ENCODE data around the gene EHF. TPM values are rescaled to one million over a fixed set of nuclear protein-coding genes. Genes with fewer than 3 reads are reported as not detected.

The EHF gene
- total and polyA plus RNA-seq, 3 experiments from 2014 or later, result 0.20 to 0.58 TPM; not detected in 1

DNA sequence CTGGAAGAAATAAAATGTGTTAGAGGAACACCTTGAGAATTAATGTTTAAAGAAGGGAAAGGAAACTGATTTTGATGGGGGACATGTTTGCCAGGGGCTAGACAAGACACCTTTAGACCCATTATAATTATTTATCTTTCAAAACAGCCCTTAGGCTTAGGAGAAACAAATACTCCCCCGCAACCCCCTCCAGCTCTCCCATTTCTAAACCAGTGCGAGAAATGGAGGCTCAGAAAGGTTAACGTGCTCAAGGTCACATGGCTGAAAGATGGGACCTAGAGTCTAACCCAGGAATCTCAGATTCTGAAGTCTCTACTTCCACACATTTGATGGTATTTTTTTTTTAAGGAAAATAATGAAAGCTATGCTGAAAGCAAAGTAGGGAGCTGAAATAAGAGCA, 18.0 kb downstream of the EHF start:
- DNase-seq, result no peak
- Mint-ChIP-seq H3K4me1 (peaks cover 6 to 13% (median 7%) of the 10 kb centered on the region in 3 donors), H3K36me3 (no peaks in the 10 kb centered on the region), H3K27me3 (peaks cover 6 to 8% of the 10 kb centered on the region in 2 donors), H3K27ac (no peak overlapping the region), H3K4me3 (no peak overlapping the region), H3K9me3 (no peaks in the 10 kb centered on the region)
- no peaks in the 10 kb centered on the region for H3K9me3 ChIP-seq (ENCODE audit: low read length)
- H3K27ac ChIP-seq (ENCODE audit: low read depth, low read length), result no peak overlapping the region
- H3K27me3 ChIP-seq (ENCODE audit: insufficient read depth, low read length, poor library complexity, severe bottlenecking), result no peaks in the 10 kb centered on the region
- ChIA-PET POLR2A (no interaction called here), CTCF (no interaction called here)
- H3K4me1 ChIP-seq (ENCODE audit: insufficient read depth, low read length), result peaks cover 9% of the 10 kb centered on the region
- no peaks in the 10 kb centered on the region for H3K36me3 ChIP-seq (ENCODE audit: insufficient read depth, low read length)
- no peak overlapping the region for H3K4me3 ChIP-seq (ENCODE audit: low read length)

DNA sequence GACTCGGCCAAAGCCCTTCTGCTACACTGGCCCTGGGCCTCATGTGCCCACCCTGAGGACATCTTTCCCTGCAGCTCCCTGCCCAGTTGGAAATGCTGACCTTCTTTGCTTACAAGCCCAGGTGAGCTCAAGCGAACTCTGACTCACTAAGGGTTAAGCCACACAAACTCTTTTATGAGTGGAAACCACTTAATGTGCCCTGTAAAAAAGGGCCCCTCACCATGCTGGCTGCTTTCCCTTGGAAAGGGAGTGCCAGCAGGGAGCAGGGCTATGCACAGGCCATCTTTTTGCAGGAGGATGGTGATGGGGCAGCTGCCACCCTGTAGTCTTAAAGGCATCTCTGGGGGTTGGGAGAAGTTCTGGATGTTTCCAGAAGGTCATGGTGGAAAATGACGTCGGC, 18.7 kb downstream of the EHF start:
- Histone ChIP-seq H3K9me3 (ENCODE audit: low read length) (no peaks in the 10 kb centered on the region), H3K27me3 (ENCODE audit: insufficient read depth, low read length, poor library complexity, severe bottlenecking) (no peaks in the 10 kb centered on the region), H3K36me3 (ENCODE audit: insufficient read depth, low read length) (no peaks in the 10 kb centered on the region), H3K27ac (ENCODE audit: low read depth, low read length) (no peak overlapping the region), H3K4me3 (ENCODE audit: low read length) (no peak overlapping the region), H3K4me1 (ENCODE audit: insufficient read depth, low read length) (peaks cover 3% of the 10 kb centered on the region)
- Mint-ChIP-seq H3K4me1 (peaks cover 0 to 7% (median under 1%) of the 10 kb centered on the region in 3 donors), H3K4me3 (no peak overlapping the region), H3K27me3 (peaks cover 6 to 8% of the 10 kb centered on the region in 2 donors), H3K9me3 (no peaks in the 10 kb centered on the region), H3K27ac (no peak overlapping the region), H3K36me3 (no peaks in the 10 kb centered on the region)
- no peak for DNase-seq
- ChIA-PET POLR2A (no interaction called here), CTCF (no interaction called here)

DNA sequence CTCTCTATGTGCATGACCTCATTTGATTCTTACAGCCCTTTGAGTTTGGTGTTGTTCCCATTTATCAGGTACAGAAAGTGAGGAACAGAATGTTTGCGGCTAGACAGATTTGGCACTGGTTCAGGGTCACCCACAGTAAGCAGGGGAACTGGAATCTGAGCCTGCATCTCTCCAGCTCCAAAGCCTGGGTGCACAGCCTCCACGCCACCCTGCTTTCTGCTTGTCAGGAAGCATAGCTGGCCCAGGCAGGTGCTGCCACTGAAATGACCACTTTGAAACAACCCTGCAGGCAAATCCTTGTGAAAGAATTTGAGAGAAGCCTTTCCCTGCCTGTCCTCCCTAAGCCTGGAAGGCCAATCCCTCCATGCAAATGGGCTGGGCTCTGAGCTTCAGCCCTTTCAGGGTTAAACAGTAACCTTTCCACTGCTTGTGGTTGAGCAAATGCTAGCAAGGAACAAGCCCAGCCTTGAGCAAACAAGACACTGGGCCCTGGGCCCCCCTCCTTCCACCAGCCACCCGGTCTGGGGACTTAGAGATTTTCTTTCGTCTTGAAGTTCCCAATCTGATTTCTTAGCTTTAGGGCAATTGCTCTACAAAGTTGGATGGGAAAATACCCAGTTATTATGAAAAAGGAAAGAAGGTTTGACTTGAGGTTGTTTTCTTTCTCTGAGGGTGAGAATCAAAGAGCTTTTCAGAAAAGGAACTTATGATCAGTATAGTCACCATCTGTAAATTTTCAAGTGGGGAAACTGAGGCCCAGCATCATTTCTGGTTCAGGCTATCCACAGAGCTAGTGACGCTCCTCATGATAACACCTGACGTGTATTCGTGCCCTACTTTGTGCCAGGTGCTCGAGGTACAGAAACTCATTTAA, 19.4 kb downstream of the EHF start:
- Mint-ChIP-seq H3K27me3 (peaks cover 8% of the 10 kb centered on the region in 2 donors), H3K4me1 (peaks cover 0 to under 1% (median 0%) of the 10 kb centered on the region in 3 donors), H3K27ac (peak overlapping the region in 1 of 8 donors; percentile 43), H3K36me3 (no peaks in the 10 kb centered on the region), H3K4me3 (no peak overlapping the region), H3K9me3 (no peaks in the 10 kb centered on the region)
- Histone ChIP-seq H3K27me3 (ENCODE audit: insufficient read depth, low read length, poor library complexity, severe bottlenecking) (no peaks in the 10 kb centered on the region), H3K27ac (ENCODE audit: low read depth, low read length) (no peak overlapping the region), H3K4me1 (ENCODE audit: insufficient read depth, low read length) (no peaks in the 10 kb centered on the region), H3K4me3 (ENCODE audit: low read length) (no peak overlapping the region), H3K9me3 (ENCODE audit: low read length) (no peaks in the 10 kb centered on the region), H3K36me3 (ENCODE audit: insufficient read depth, low read length) (no peaks in the 10 kb centered on the region)
- ChIA-PET CTCF (interaction anchor here (1.5 kb wide), 1 partner anchor 10 kb away, joined by 5 read pairs; no protein-coding TSS in a partner anchor), POLR2A (no interaction called here)
- no peak for DNase-seq

DNA sequence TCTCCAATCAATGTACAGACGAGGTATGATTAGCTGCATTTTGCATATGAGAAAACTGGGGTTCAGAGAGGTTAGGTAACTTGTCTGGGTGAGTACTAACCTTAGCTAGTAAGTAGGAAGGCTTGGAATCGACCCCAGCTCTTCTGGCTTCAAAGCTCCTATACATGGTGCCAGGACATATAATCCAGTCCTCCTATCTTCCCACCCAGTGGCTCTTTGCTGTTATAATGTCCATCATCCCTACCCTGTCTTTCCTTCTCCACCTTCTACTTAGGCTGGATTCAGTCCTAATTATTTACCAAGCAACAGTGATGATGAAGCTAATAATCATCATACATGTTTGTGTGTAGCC, 20.0 kb downstream of the EHF start:
- no peak overlapping the region for H3K27ac ChIP-seq (ENCODE audit: low read depth, low read length)
- H3K27me3 ChIP-seq (ENCODE audit: insufficient read depth, low read length, poor library complexity, severe bottlenecking), result no peaks in the 10 kb centered on the region
- peaks cover 12% of the 10 kb centered on the region in 2 donors for H3K27me3 Mint-ChIP-seq
- ChIA-PET CTCF (interaction anchor here (1.5 kb wide), 1 partner anchor 9 kb away, joined by 5 read pairs; no protein-coding TSS in a partner anchor), POLR2A (no interaction called here)
- no peaks in the 10 kb centered on the region for H3K9me3 ChIP-seq (ENCODE audit: low read length)
- no peak overlapping the region for H3K4me3 ChIP-seq (ENCODE audit: low read length)
- H3K36me3 ChIP-seq (ENCODE audit: insufficient read depth, low read length), result no peaks in the 10 kb centered on the region
- DNase-seq, result no peak
- no peak overlapping the region for H3K27ac Mint-ChIP-seq
- peaks cover 0 to 3% (median 0%) of the 10 kb centered on the region in 3 donors for H3K4me1 Mint-ChIP-seq
- no peak overlapping the region for H3K4me3 Mint-ChIP-seq
- no peaks in the 10 kb centered on the region for H3K4me1 ChIP-seq (ENCODE audit: insufficient read depth, low read length)
- no peaks in the 10 kb centered on the region for H3K36me3 Mint-ChIP-seq
- H3K9me3 Mint-ChIP-seq, result no peaks in the 10 kb centered on the region

DNA sequence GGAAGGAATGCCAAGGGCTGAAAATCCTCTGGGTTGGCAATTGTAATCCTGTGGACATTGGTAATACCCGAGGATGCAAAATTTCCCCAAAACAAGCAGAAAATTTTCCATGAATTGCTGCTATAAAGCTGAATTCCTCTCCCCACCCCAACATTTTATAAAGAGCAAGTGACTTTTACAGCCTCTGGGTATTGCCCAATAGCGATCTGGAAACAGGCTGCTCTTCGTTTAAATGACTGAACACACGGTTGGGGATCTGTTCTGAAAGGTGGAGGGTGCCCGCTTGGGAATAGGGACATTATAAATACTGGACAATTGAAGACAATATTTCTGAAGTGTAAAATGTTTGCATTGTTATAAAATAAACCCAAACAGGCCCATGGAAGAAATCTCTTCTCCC, 20.6 kb downstream of the EHF start:
- H3K9me3 ChIP-seq (ENCODE audit: low read length), result no peaks in the 10 kb centered on the region
- no peaks in the 10 kb centered on the region for H3K27me3 ChIP-seq (ENCODE audit: insufficient read depth, low read length, poor library complexity, severe bottlenecking)
- no peaks in the 10 kb centered on the region for H3K9me3 Mint-ChIP-seq
- no peak for DNase-seq
- no peak overlapping the region for H3K27ac Mint-ChIP-seq
- POLR2A ChIA-PET, result no interaction called here
- no peaks in the 10 kb centered on the region for H3K36me3 ChIP-seq (ENCODE audit: insufficient read depth, low read length)
- H3K4me3 Mint-ChIP-seq, result no peak overlapping the region
- H3K36me3 Mint-ChIP-seq, result no peaks in the 10 kb centered on the region
- H3K4me3 ChIP-seq (ENCODE audit: low read length), result no peak overlapping the region
- no peaks in the 10 kb centered on the region for H3K4me1 ChIP-seq (ENCODE audit: insufficient read depth, low read length)
- H3K4me1 Mint-ChIP-seq, result peaks cover 0 to 3% (median 0%) of the 10 kb centered on the region in 3 donors
- H3K27ac ChIP-seq (ENCODE audit: low read depth, low read length), result no peak overlapping the region
- CTCF ChIA-PET, result interaction anchor here (1.5 kb wide), 1 partner anchor 9 kb away, joined by 5 read pairs; no protein-coding TSS in a partner anchor
- peaks cover 12 to 15% of the 10 kb centered on the region in 2 donors for H3K27me3 Mint-ChIP-seq

DNA sequence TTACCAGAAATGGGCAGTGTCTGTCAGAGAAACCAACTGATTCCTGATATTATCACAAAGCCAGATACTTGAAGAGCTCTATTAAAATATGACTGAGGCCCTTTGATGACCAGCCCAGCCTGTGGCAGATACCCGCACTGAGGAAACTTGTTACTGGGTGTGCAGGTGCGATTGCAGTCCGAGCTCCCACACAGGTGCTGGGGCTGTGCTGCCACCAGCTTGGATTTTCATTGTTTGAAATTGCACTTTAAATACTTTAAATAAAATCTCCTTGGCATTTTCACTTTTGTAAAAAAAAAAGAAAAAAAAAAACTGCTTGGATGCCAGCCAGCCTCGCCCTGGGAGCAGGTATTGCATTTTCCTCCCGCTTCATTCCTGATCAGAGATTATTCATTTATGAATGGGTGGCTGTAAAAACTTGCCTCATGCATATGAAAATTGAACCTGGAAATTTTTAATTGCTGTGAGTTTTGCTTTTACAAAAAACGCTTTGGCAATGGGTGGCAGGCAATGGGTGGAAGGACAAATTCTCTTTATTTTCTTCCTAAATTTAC, 21.2 kb downstream of the EHF start:
- Histone ChIP-seq H3K4me1 (ENCODE audit: insufficient read depth, low read length) (no peaks in the 10 kb centered on the region), H3K27ac (ENCODE audit: low read depth, low read length) (no peak overlapping the region), H3K4me3 (ENCODE audit: low read length) (no peak overlapping the region), H3K36me3 (ENCODE audit: insufficient read depth, low read length) (no peaks in the 10 kb centered on the region), H3K9me3 (ENCODE audit: low read length) (no peaks in the 10 kb centered on the region), H3K27me3 (ENCODE audit: insufficient read depth, low read length, poor library complexity, severe bottlenecking) (no peaks in the 10 kb centered on the region)
- H3K27ac Mint-ChIP-seq, result no peak overlapping the region
- DNase-seq, result no peak
- peaks cover 12 to 15% of the 10 kb centered on the region in 2 donors for H3K27me3 Mint-ChIP-seq
- ChIA-PET POLR2A (no interaction called here), CTCF (interaction anchor here (1.5 kb wide), 1 partner anchor 8 kb away, joined by 5 read pairs; no protein-coding TSS in a partner anchor)
- peaks cover 0 to 3% (median 0%) of the 10 kb centered on the region in 3 donors for H3K4me1 Mint-ChIP-seq
- H3K36me3 Mint-ChIP-seq, result no peaks in the 10 kb centered on the region
- H3K9me3 Mint-ChIP-seq, result no peaks in the 10 kb centered on the region
- no peak overlapping the region for H3K4me3 Mint-ChIP-seq

DNA sequence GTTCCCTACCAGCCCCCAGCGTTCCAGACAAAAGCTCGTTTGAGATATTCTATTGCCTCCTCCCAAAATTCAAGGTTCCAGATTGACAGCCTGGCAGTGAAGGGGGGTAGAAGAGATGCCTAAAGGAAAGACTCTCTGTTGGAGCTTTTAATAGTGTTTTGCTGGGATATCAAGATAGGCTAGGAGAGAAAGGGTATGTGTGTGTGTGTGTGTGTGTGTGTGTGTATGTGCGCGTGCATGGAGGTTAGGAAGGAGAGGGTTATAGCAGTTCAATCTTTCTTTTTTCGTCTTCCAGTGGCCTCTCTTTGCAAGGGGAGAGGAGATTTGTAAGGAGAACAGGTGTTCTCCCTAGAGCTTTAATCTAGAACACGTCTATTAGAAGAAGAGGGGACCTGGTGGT, 22.0 kb downstream of the EHF start:
- peaks cover 2 to 9% (median 4%) of the 10 kb centered on the region in 3 donors for H3K4me1 Mint-ChIP-seq
- H3K27me3 Mint-ChIP-seq, result peaks cover 12 to 15% of the 10 kb centered on the region in 2 donors
- no peaks in the 10 kb centered on the region for H3K9me3 ChIP-seq (ENCODE audit: low read length)
- H3K9me3 Mint-ChIP-seq, result no peaks in the 10 kb centered on the region
- peak overlapping the region in 1 of 7 donors; percentile 29 for H3K4me3 Mint-ChIP-seq
- H3K27me3 ChIP-seq (ENCODE audit: insufficient read depth, low read length, poor library complexity, severe bottlenecking), result no peaks in the 10 kb centered on the region
- DNase-seq, result no peak
- H3K36me3 Mint-ChIP-seq, result no peaks in the 10 kb centered on the region
- no peak overlapping the region for H3K27ac ChIP-seq (ENCODE audit: low read depth, low read length)
- no peak overlapping the region for H3K27ac Mint-ChIP-seq
- H3K4me3 ChIP-seq (ENCODE audit: low read length), result no peak overlapping the region
- no peaks in the 10 kb centered on the region for H3K36me3 ChIP-seq (ENCODE audit: insufficient read depth, low read length)
- CTCF ChIA-PET, result no interaction called here
- POLR2A ChIA-PET, result no interaction called here
- no peaks in the 10 kb centered on the region for H3K4me1 ChIP-seq (ENCODE audit: insufficient read depth, low read length)

DNA sequence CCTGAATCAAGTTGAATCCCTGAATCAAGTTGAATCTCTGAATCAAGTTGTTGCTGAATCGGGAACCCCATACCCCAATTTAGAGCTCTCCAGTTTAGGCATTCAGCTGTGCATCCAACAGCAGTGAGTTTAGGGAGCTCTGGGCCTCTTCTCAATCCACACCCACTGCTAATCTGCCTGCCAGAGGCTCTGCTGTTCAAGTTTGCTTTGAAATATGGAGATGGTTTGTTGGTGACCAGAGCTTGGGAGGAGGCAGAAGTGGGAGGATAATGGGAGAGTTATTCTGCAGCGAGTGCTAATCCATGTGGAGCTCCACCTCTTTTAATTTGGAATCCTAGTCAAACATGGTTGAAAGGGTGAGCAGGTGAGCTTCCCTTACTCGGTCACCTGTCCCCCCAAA, 22.4 kb downstream of the EHF start:
- peak overlapping the region in 1 of 7 donors; percentile 29 for H3K4me3 Mint-ChIP-seq
- no peaks in the 10 kb centered on the region for H3K36me3 Mint-ChIP-seq
- H3K4me1 ChIP-seq (ENCODE audit: insufficient read depth, low read length), result no peaks in the 10 kb centered on the region
- no peak for DNase-seq
- H3K9me3 ChIP-seq (ENCODE audit: low read length), result no peaks in the 10 kb centered on the region
- H3K27me3 Mint-ChIP-seq, result peaks cover 12 to 15% of the 10 kb centered on the region in 2 donors
- H3K27ac Mint-ChIP-seq, result no peak overlapping the region
- H3K4me3 ChIP-seq (ENCODE audit: low read length), result no peak overlapping the region
- H3K27ac ChIP-seq (ENCODE audit: low read depth, low read length), result no peak overlapping the region
- H3K27me3 ChIP-seq (ENCODE audit: insufficient read depth, low read length, poor library complexity, severe bottlenecking), result no peaks in the 10 kb centered on the region
- CTCF ChIA-PET, result interaction anchor here (2.0 kb wide), 1 partner anchor 9 kb away, joined by 6 read pairs; no protein-coding TSS in a partner anchor
- POLR2A ChIA-PET, result no interaction called here
- no peaks in the 10 kb centered on the region for H3K9me3 Mint-ChIP-seq
- H3K4me1 Mint-ChIP-seq, result peaks cover 4 to 9% (median 7%) of the 10 kb centered on the region in 3 donors
- H3K36me3 ChIP-seq (ENCODE audit: insufficient read depth, low read length), result no peaks in the 10 kb centered on the region

Data from CD8-positive, alpha-beta memory T cell (primary cell).